MM.1S (cell line): ENCODE data around the gene HYAL4.
"Not testable (repeated sequence)": the region's sequence is repeated elsewhere in the genome, so short reads cannot be mapped to it uniquely, and the experiment has no call there.

ENCODE experiments used
- DNase-seq: peaks from one replicate; pipeline ENCODE4 v3.0.0-alpha.2; 2015
- H2AFZ ChIP-seq: fragments of 300-600 bp; sonication (generic); 2 replicates; pipeline ENCODE4 v1.6.0; 2016; ENCODE audit warnings: antibody characterized with exemption, low read length
- H3F3A ChIP-seq: fragments of 300-600 bp; sonication (generic); 2 replicates; pipeline ENCODE4 v1.6.1; 2016; ENCODE audit warnings: mild to moderate bottlenecking, antibody characterized with exemption, low read length, moderate library complexity, mixed read lengths; ENCODE audit not compliant: insufficient read depth
- H3K27ac ChIP-seq: fragments of 300-600 bp; sonication (generic); 2 replicates; pipeline ENCODE4 v1.5.1; 2016; ENCODE audit warnings: mild to moderate bottlenecking, low read length
- H3K27me3 ChIP-seq: fragments of 300-600 bp; sonication (generic); replicated peaks from 2 replicates; pipeline ENCODE4 v1.6.0; 2016; ENCODE audit warnings: low read length; ENCODE audit not compliant: insufficient read depth
- H3K36me3 ChIP-seq: fragments of 300-600 bp; sonication (generic); replicated peaks from 2 replicates; pipeline ENCODE4 v1.6.1; 2016; ENCODE audit warnings: mild to moderate bottlenecking, low read length, mixed read lengths; ENCODE audit not compliant: insufficient read depth
- H3K4me1 ChIP-seq: fragments of 300-600 bp; sonication (generic); 2 replicates; pipeline ENCODE4 v1.6.1; 2016; ENCODE audit warnings: low read length, mixed read lengths
- H3K4me2 ChIP-seq: fragments of 300-600 bp; sonication (generic); 2 replicates; pipeline ENCODE4 v1.6.0; 2016; ENCODE audit warnings: low read depth, low read length
- H3K4me3 ChIP-seq: fragments of 300-600 bp; sonication (generic); 2 replicates; pipeline ENCODE4 v1.5.1; 2016; ENCODE audit warnings: low read length, mixed read lengths
- H3K79me2 ChIP-seq: fragments of 300-600 bp; sonication (generic); 2 replicates; pipeline ENCODE4 v1.6.1; 2016; ENCODE audit warnings: mixed run types, low read length, mixed read lengths
- H3K9ac ChIP-seq: fragments of 300-600 bp; sonication (generic); 2 replicates; pipeline ENCODE4 v1.6.1; 2016; ENCODE audit warnings: low read length, mixed read lengths
- H3K9me2 ChIP-seq: fragments of 300-600 bp; sonication (generic); replicated peaks from 2 replicates; pipeline ENCODE4 v1.6.1; 2016; ENCODE audit warnings: mild to moderate bottlenecking, low read length, mixed read lengths; ENCODE audit not compliant: insufficient read depth
- H3K9me3 ChIP-seq: fragments of 300-600 bp; sonication (generic); replicated peaks from 2 replicates; pipeline ENCODE4 v1.6.1; 2016; ENCODE audit warnings: mild to moderate bottlenecking, low read length, mixed read lengths; ENCODE audit not compliant: insufficient read depth
- H4K20me1 ChIP-seq: fragments of 300-600 bp; sonication (generic); 2 replicates; pipeline ENCODE4 v1.6.1; 2016; ENCODE audit warnings: mild to moderate bottlenecking, low read length, moderate library complexity, mixed read lengths; ENCODE audit not compliant: insufficient read depth
- EZH2 ChIP-seq: fragments of 300-600 bp; sonication (generic); optimal IDR thresholded peaks from 2 replicates; pipeline ENCODE3; 2017; ENCODE audit warnings: low read depth, mild to moderate bottlenecking, antibody characterized with exemption, low read length, mixed read lengths
- EZH2phosphoT487 ChIP-seq: fragments of 300-600 bp; sonication (generic); IDR thresholded peaks from 2 replicates; pipeline ENCODE4 v1.6.1; 2018; ENCODE audit warnings: antibody characterized with exemption, low read length
- TF ChIP-seq, protein P1 (sequence below): fragments of 300-600 bp; sonication (generic); IDR thresholded peaks from 2 replicates; pipeline ENCODE4 v1.5.1; 2016; ENCODE audit warnings: antibody characterized with exemption, low read length, mixed read lengths

The HYAL4 gene

DNA sequence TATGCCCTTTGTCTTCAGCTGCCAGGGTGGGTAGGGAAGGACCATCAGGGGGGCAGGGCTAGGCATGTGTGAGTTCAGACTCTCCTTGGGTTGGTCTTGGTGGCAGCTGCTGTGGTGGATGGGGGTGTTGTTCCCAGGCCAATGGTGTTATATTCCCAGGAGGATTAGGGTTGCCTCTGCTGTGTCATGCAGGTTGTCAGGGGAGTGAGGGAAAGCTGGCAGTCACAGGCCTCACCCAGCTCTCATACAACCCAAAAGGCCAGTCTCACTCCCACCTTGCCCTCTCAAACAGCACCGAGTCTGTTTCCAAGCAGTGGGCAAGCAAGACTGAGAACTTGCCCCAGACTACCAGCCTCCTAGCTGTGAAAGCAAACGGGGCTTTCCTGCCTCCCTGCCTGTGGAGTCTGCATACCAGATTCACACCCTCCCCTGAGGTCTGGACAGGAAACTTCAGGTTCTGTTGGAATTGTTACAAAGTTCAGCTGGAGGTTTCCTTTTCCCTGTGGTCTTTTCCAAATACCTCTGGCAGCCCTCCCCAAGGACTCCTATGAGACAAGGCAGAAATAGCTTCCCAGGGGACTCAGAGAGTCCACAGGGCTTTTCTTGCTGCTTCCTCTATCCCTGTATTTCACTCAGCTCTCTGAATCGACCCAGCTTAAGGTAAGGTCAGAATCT, 1.4 kb downstream of the HYAL4 start:
- Histone ChIP-seq H3F3A (no peaks in the 10 kb centered on the region), H3K9me2 (no peaks in the 10 kb centered on the region), H3K79me2 (no peaks in the 10 kb centered on the region), H3K9ac (no peak overlapping the region), H3K4me3 (no peak overlapping the region), H3K4me1 (no peaks in the 10 kb centered on the region), H3K27me3 (no peaks in the 10 kb centered on the region), H3K36me3 (no peaks in the 10 kb centered on the region), H3K4me2 (no peak overlapping the region), H3K27ac (no peak overlapping the region), H2AFZ (no peak overlapping the region), H3K9me3 (no peaks in the 10 kb centered on the region), H4K20me1 (no peaks in the 10 kb centered on the region)
- no peak for DNase-seq
- TF ChIP-seq EZH2, result no peak
- no peak for TF ChIP-seq EZH2phosphoT487
- TF ChIP-seq, protein P1, sequence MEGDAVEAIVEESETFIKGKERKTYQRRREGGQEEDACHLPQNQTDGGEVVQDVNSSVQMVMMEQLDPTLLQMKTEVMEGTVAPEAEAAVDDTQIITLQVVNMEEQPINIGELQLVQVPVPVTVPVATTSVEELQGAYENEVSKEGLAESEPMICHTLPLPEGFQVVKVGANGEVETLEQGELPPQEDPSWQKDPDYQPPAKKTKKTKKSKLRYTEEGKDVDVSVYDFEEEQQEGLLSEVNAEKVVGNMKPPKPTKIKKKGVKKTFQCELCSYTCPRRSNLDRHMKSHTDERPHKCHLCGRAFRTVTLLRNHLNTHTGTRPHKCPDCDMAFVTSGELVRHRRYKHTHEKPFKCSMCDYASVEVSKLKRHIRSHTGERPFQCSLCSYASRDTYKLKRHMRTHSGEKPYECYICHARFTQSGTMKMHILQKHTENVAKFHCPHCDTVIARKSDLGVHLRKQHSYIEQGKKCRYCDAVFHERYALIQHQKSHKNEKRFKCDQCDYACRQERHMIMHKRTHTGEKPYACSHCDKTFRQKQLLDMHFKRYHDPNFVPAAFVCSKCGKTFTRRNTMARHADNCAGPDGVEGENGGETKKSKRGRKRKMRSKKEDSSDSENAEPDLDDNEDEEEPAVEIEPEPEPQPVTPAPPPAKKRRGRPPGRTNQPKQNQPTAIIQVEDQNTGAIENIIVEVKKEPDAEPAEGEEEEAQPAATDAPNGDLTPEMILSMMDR, result no peak

DNA sequence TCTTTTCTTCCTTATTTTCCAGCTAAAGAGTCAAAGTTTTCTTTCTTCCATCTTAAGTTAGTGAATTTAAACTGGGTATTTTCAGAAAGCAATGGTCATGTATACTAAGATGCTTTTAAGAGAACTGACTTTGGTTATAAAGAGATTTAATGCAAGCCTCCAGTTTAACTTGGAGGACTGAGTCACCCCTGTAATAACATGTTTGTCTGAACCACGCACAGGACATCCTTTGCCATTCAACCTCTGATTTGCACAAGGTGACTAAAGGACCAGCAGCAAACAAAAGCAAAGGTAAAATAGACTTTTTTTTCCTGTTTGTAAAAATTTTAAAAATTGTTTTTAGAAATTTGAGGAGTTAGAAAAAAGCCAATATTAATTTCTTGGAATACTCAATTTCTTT, 2.9 kb downstream of the HYAL4 start:
- Histone ChIP-seq H3K4me2 (no peak overlapping the region), H2AFZ (no peak overlapping the region), H3K4me3 (no peak overlapping the region), H3K9me3 (no peaks in the 10 kb centered on the region), H3K9ac (no peak overlapping the region), H3K4me1 (no peaks in the 10 kb centered on the region), H3K79me2 (no peaks in the 10 kb centered on the region), H3K27ac (no peak overlapping the region), H4K20me1 (no peaks in the 10 kb centered on the region), H3F3A (no peaks in the 10 kb centered on the region), H3K9me2 (no peaks in the 10 kb centered on the region), H3K27me3 (no peaks in the 10 kb centered on the region), H3K36me3 (no peaks in the 10 kb centered on the region)
- no peak for DNase-seq
- TF ChIP-seq, protein P1, result no peak
- TF ChIP-seq EZH2phosphoT487 (no peak), EZH2 (no peak)

DNA sequence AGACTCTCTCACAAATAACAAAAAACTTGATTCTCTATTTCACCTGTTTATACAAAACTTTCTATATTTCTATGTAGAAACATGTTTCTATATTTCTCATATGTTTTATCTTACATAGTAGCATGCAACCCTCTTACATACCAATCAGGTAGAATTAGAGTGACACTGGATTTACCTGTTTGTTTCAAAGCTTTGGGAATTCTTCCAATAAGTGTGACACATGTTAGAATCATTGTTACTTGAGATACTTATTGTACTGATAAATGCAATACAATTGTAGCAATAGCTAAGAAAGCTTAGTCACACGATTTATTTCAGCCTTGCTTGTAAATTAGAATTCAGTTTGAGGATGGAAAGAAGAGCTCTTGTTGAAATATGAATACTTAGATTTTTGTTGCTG, 4.9 kb downstream of the HYAL4 start:
- H3K36me3 ChIP-seq, result no peaks in the 10 kb centered on the region
- H3K79me2 ChIP-seq, result no peaks in the 10 kb centered on the region
- TF ChIP-seq EZH2 (no peak), EZH2phosphoT487 (no peak)
- TF ChIP-seq, protein P1, result no peak
- no peaks in the 10 kb centered on the region for H3K9me3 ChIP-seq
- H3K4me3 ChIP-seq, result no peak overlapping the region
- H4K20me1 ChIP-seq, result no peaks in the 10 kb centered on the region
- no peak overlapping the region for H3K9ac ChIP-seq
- no peak overlapping the region for H2AFZ ChIP-seq
- H3F3A ChIP-seq, result no peaks in the 10 kb centered on the region
- no peak for DNase-seq
- H3K4me1 ChIP-seq, result no peaks in the 10 kb centered on the region
- H3K27ac ChIP-seq, result no peak overlapping the region
- H3K9me2 ChIP-seq, result no peaks in the 10 kb centered on the region
- no peak overlapping the region for H3K4me2 ChIP-seq
- no peaks in the 10 kb centered on the region for H3K27me3 ChIP-seq

DNA sequence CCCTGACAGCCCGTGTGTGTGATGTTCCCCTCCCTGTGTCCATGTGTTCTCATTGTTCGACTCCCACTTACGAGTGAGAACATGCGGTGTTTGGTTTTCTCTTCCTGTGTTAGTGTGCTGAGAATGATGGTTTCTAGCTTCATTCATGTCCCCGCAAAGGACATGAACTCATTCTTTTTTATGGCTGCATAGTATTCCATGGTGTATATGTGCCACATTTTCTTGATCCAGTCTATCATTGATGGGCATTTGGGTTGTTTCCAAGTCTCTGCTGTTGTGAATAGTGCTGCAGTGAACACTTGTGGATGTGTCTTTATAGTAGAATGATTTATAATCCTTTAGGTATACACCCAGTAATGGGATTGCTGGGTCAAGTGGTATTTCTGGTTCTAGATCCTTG, 6.4 kb downstream of the HYAL4 start:
- not testable (repeated sequence) for H3K36me3 ChIP-seq, H3K9me3 ChIP-seq, H3K27ac ChIP-seq, DNase-seq, H3K79me2 ChIP-seq, H3K4me1 ChIP-seq, H3K4me2 ChIP-seq, H3F3A ChIP-seq, H3K9me2 ChIP-seq, H3K9ac ChIP-seq, H3K4me3 ChIP-seq, H3K27me3 ChIP-seq, H2AFZ ChIP-seq, H4K20me1 ChIP-seq

DNA sequence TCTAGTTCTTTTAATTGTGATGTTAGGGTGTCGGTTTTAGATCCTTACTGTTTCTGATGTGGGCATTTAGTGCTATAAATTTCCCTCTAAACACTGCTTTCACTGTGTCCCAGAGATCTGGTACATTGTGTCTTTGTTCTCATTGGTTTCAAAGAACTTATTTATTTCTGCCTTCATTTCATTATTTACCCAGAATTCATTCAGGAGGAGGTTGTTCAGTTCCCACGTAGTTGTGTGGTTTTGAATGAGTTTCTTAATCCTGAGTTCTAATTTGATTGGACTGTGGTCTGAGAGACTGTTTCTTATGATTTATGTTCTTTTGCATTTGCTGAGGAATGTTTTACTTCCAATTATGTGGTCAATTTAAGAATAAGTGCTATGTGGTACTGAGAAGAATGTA, 9.3 kb downstream of the HYAL4 start:
- not testable (repeated sequence) for DNase-seq, H3K27me3 ChIP-seq, H3K4me3 ChIP-seq, H3K36me3 ChIP-seq, H3K79me2 ChIP-seq, H3K27ac ChIP-seq, H4K20me1 ChIP-seq, H3F3A ChIP-seq, H3K4me1 ChIP-seq, H3K9ac ChIP-seq, H3K4me2 ChIP-seq, H2AFZ ChIP-seq, H3K9me3 ChIP-seq, H3K9me2 ChIP-seq

DNA sequence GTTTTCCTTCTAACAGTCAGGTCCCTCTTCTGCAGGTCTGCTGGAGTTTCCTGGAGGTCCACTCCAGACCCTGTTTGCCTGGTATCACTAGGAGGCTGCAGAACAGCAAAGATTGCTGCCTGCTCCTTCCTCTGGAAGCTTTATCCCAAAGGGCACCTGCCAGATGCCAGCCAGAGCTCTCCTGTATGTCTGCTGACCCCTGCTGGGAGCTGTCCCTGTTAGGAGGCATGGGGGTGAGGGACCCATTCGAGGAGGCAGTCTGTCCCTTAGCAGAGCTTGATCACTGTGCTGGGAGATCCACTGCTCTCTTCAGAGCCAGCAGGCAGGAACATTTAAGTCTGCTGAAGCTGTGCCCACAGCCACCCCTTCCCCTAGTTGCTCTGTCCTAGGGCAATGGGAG, 11.5 kb downstream of the HYAL4 start:
- not testable (repeated sequence) for H3K27ac ChIP-seq, H3K9ac ChIP-seq, H3F3A ChIP-seq, H3K36me3 ChIP-seq, H3K9me2 ChIP-seq, H2AFZ ChIP-seq, H3K27me3 ChIP-seq, H3K79me2 ChIP-seq, H3K4me1 ChIP-seq, H3K4me2 ChIP-seq, H4K20me1 ChIP-seq, H3K4me3 ChIP-seq, H3K9me3 ChIP-seq, DNase-seq
